ENCODE data around the gene MVB12B.

GRCh38 chr9:126379661-126380360, 53.2 kb downstream of the MVB12B start:
- TF ChIP-seq CTCF (IDR thresholded peaks at IDR 0.05) (no peak), POLR2AphosphoS5 (IDR thresholded peaks at IDR 0.05; ENCODE audit: low read depth, low read length) (no peak), REST (IDR thresholded peaks at IDR 0.05; ENCODE audit: insufficient read depth in 1 of 2, low read depth in 2 of 2, low read length in 1 of 2) (no peak), SIN3A (IDR thresholded peaks at IDR 0.05; ENCODE audit: borderline replicate concordance, insufficient read depth, low read depth, low read length) (no peak), TCF7L2 (IDR thresholded peaks at IDR 0.05; ENCODE audit: low read depth, low read length) (no peak)
